Renal pelvis (tissue), 4 donors: ENCODE measurements around the gene ATE1. TPM values are rescaled to one million over a fixed set of nuclear protein-coding genes. Genes with fewer than 3 reads are reported as not detected.
"Not testable (repeated sequence)": the region's sequence is repeated elsewhere in the genome, so short reads cannot be mapped to it uniquely, and the experiment has no call there.

Source experiments
- DNase-seq: peaks from one replicate; pipeline ENCODE4 v3.0.0-alpha.2; 2013
- polyA plus RNA-seq, 3 donors: library from polyadenylated mRNA; unstranded; fragments of 120-200 nt; gene quantifications; one replicate each; pipeline ENCODE4 v1.2.1, GENCODE V29; 2013; ENCODE audit not compliant: insufficient read length in 3 of 3

The ATE1 gene
- polyA plus RNA-seq, 3 donors: 35.6 to 41.6 (median 36.7) TPM

DNA sequence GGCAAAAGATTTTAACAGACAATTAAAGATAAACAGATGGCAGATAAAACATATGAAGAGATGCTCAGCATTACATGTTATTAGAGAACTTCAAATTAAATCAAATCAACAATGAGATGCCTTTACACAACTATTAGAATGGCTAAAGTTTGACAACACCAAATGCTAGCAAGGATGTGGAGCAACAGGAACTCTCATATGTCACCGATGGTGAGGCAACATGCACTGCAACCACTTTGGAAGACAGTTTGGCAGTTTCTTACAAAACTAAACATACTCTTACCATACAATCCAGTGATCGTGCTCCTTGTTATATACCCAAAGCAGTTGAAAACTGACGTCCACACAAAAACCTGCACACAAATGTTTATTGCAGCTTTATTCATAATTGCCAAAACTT lies 13.7 kb upstream of the ATE1 start:
- no peak for DNase-seq

- no peak for DNase-seq
Observed at GRCh38 chr10:121936295-121936694, 8.5 kb upstream of the ATE1 start.

DNA sequence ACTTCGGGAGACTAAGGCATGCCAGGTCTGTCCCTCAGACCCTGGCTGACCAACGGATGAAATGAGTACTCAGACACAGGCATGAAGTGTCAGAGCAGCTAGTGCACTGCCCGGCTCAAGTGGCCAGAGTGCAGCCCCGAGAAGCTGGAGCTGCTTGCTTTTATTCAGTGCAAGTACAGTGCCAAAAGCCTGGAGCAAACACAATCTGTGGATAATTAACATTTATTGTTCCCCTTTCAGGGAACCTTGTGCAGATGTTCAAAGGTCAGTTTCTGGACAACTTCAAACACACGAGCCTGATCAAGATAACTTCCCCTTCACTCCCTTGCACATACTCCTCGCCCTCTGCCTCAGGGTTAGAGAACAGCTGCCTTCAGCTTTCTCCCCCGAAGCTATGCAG lies 7.9 kb upstream of the ATE1 start:
- no peak for DNase-seq

DNA sequence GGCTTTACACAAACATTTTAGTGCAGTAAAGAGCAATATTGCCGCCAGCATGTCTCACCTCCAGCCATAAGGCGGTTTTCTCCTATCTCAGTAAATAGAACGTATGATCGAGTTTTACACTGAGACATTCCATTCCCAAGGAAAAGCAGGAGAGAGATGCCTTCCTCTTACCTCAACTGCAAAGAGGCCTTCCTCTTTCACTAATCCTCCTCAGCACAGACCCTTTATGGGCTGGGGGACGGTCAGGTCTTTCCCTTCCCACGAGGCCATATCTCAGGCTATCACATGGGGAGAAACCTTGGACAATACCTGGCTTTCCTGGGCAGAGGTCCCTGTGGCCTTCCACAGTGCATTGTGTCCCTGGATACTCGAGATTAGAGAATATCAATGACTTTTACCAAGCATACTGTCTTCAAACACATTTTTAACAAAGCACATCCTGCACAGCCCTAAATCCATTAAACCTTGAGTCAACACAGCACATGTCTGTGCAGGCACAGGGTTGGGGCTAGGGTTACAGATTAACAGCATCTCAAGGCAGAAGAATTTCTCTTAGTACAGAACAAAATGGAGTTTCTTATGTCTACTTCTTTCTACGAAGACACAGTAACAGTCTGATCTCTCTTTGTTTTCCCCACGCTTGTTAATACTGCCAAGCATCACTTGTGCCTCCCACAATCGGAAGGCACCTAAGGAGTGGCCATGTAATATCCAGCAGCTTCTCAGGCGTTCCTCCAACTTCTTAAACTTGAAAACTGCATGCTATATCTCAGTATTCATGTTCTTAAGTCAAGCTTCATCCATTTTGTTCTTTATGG lies 2.6 kb upstream of the ATE1 start:
- not testable (repeated sequence) for DNase-seq

- not testable (repeated sequence) for DNase-seq
Observed at GRCh38 chr10:121929585-121930267, 1.9 kb upstream of the ATE1 start.

DNA sequence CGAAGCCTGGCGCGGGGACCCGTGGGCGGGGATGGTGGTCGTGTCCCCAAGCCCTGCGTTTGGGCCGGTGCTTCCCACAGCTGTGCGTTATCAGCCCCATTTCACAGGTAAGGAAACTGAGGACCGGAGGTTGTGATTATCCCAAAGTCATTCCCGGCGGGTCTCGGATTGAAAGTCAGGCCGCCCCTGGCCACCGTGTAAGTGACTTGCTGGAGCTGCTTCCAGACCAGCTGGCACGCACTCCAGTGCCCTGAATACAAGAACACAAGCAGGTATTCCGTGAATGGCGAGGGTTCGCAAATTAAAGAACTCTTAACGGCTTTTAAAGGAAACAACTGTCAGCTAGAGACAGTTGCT lies 675 bp upstream of the ATE1 start:
- DNase-seq: no peak

DNA sequence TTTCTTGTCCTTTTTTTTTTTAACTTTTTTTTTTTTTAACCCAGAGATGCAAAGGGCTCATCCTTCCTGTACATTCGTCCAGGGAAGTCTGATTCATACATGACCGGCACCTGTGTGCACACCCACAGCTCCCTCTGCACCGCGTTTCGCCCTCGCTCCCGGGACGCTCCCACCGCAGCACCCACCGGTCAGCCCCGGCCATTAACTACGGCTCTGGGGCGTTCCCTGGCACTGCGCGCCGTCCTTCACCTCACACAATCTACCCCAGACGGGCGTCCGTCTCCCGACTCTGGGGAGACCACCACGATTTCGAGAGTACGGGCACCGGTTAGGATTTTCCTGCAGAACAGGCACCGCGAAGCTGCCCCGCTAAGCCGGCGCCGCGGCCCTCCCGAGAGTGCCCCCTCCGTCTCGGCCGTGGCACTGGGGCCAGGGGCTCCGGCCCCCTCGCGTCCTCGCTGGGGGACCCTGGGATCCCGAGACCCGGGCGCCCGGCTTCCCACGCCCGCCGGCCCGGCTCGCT lies 452 bp downstream of the ATE1 start:
- peak; percentile 55 for DNase-seq

GRCh38 chr10:121926671-121927317 lies 1.0 kb downstream of the ATE1 start:
- peak; percentile 29 for DNase-seq

DNA sequence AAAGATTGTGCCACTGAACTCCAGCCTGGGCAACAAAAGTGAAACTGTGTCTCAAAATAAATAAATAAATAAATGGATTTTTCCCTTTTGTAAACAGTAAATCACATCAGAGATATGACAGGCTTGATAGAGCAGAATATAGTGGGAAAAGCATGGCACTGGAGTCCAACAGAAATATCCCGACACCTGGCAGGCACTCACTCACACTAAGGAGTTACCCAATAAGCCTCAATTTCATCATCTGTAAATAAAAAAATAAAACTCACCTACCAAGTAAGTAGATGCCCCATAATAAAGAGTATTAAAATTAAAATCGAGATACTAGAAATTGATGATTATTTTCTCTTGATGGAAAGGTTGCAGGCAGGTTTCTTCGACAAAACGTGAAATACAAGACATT lies 1.7 kb downstream of the ATE1 start:
- DNase-seq: no peak

DNA sequence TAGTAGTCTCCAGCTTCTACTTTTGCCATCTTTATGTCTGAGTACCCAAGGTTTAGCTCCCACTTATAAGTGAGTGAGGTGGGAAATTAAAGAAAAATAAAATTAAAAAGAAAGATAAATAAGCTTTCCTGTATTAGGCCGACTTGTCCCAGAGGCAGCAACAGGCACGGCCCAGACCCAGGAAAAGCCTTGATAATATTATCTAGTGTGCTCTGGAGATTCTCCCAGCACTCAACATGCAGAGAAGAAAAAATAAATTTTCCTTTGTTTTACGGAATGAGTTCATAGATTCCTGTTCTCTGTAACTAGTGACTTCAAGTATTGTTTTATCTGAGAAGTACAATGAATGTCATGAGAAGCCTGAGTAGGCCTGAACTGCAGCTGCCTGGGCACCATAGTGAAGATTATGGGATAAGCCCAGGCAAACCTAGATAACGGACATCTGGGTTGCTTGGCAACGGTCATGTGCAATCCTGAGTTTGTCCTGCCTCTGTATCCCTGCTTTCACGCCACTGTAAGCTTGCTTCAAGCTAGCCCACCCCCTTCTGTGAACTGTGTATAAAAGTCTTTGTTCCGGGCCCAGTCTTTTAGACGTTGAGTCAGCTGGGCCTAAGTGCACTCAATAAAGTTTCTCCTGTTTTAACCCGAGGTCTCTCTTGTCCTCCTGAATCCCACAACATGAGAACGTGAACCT lies 6.4 kb downstream of the ATE1 start:
- DNase-seq: no peak

DNA sequence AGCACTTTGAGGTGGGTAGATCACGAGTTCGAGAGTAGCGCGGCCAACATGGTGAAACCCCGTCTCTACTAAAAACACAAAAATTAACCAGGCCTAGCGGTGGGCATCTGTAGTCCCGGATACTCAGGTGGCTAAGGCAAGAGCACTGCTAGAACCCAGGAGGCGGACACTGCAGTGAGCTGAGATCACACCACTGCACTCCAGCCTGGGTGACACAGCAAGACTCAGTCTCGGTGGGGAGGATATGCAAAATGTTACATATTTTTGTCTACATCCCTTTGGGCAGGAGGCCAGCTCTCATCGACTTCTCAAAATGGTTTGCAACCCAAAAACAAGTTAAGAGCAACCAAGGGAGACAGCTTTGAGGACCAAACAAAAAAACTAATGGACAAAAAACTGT lies 8.2 kb downstream of the ATE1 start:
- no peak for DNase-seq

GRCh38 chr10:121918800-121919199 lies 9.0 kb downstream of the ATE1 start:
- DNase-seq: not testable (repeated sequence)

GRCh38 chr10:121914661-121915060 lies 13.2 kb downstream of the ATE1 start:
- DNase-seq: no peak

- DNase-seq: no peak
Observed at GRCh38 chr10:121911421-121911697, 16.5 kb downstream of the ATE1 start.

GRCh38 chr10:121910673-121911420 lies 17.0 kb downstream of the ATE1 start:
- no peak for DNase-seq

- no peak for DNase-seq
Observed at GRCh38 chr10:121904888-121905287, 22.9 kb downstream of the ATE1 start.

- peak; percentile 88 for DNase-seq
Observed at GRCh38 chr10:121900443-121901174, 27.2 kb downstream of the ATE1 start.

DNA sequence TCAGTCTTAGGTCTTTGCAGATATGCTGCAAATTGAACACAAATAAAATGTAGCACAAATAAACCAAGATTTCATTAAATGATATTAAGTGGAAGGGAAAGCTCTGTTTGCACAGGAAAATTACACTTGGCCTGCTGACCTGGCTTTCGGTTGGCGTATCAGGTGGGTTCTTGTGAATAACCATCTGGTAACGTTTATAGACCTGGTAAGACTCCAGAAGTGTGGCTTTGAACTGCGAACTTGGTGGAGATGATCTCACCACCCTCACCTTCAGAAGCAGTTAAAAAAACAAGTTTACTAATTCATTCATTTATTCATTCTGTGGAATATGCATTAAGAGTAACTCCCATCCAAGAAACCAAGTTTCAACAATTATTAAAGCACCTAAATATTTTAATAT lies 28.1 kb downstream of the ATE1 start:
- DNase-seq: no peak

GRCh38 chr10:121891103-121891502 lies 36.7 kb downstream of the ATE1 start:
- DNase-seq: no peak

DNA sequence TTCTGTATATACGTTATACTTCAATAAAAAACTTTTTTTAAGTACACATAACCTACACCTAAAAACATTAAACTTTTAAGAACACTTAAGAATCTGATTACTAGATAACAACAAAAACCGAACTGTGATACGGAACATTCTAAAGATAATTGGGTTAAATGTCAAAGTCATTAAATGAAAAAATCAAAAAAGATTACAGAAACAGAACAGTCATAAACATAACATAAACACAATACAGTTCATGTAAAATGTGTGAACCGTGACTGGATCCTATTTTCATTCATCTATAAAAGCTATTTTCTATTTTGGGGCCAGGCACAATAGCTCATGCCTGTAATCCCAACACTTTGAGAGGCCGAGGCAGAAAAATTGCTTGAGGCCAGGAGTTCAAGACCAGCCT lies 38.6 kb downstream of the ATE1 start:
- DNase-seq: no peak
